BE2C (cell line): ENCODE measurements around the gene DNMBP.

ENCODE experiments used
- DNase-seq: peaks from one replicate; pipeline ENCODE4 v3.0.0-alpha.2; 2020
- H3K27me3 ChIP-seq: fragments of 250-450 bp; sonication (Bioruptor Pico); 2 replicates; pipeline ENCODE4 v1.5.1; 2020; ENCODE audit warnings: mild to moderate bottlenecking
- H3K36me3 ChIP-seq: fragments of 250-450 bp; sonication (Bioruptor Pico); 2 replicates; pipeline ENCODE4 v1.5.1; 2020; ENCODE audit warnings: mild to moderate bottlenecking
- H3K4me1 ChIP-seq: fragments of 250-450 bp; sonication (Bioruptor Pico); 2 replicates; pipeline ENCODE4 v1.5.1; 2020
- H3K4me3 ChIP-seq: 2 replicates; pipeline ENCODE4 v1.5.1; 2011; ENCODE audit warnings: low read depth, low read length
- H3K9me3 ChIP-seq: fragments of 250-450 bp; sonication (Bioruptor Pico); 2 replicates; pipeline ENCODE4 v1.5.1; 2020
- TF ChIP-seq, protein P1 (sequence below): IDR thresholded peaks from 2 replicates; pipeline ENCODE4 v1.5.1; 2012; ENCODE audit warnings: mild to moderate bottlenecking, low read depth, low read length

DNMBP gene

DNA sequence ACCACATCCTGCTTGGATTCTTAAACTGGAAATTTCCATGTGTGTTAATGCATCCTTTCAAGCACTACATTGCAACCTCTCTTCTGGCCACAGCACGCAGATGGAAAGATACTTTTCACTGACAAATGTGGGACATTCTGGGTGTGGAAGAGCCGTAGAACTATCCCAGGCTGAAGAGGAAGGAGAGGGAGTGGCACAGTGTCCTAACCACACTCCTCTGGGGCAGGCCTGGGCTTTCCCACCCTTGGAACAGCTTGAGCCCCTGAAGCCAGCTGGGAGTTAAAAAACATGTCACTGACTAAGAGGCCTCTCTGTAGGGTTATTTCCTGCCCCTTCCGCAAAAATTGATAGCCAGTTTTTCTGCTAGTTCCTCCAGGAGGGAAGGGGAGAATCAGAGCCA lies 34.0 kb upstream of the DNMBP start:
- TF ChIP-seq, protein P1, sequence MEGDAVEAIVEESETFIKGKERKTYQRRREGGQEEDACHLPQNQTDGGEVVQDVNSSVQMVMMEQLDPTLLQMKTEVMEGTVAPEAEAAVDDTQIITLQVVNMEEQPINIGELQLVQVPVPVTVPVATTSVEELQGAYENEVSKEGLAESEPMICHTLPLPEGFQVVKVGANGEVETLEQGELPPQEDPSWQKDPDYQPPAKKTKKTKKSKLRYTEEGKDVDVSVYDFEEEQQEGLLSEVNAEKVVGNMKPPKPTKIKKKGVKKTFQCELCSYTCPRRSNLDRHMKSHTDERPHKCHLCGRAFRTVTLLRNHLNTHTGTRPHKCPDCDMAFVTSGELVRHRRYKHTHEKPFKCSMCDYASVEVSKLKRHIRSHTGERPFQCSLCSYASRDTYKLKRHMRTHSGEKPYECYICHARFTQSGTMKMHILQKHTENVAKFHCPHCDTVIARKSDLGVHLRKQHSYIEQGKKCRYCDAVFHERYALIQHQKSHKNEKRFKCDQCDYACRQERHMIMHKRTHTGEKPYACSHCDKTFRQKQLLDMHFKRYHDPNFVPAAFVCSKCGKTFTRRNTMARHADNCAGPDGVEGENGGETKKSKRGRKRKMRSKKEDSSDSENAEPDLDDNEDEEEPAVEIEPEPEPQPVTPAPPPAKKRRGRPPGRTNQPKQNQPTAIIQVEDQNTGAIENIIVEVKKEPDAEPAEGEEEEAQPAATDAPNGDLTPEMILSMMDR: no peak
- Histone ChIP-seq H3K9me3 (no peaks in the 10 kb centered on the region), H3K4me3 (no peak overlapping the region), H3K27me3 (no peaks in the 10 kb centered on the region), H3K4me1 (no peaks in the 10 kb centered on the region), H3K36me3 (no peaks in the 10 kb centered on the region)
- DNase-seq: no peak

DNA sequence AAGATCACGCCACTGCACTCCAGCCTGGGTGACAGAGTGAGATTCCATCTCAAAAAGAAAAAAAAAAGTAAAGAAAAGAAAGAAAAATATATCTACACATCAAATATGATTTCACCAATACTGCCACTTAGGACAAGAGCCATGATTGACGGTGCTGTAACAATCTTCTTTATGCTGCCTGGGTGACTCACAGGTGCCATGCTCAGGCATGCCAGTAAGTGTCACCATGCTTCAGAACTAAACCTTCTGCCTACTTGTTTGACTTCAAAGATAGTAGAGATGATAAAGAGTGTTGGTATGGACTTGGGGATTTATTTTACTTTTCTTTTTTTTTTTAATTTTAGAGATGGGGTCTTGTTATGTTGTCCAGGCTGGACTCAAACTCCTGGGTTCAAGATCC lies 33.6 kb upstream of the DNMBP start:
- Histone ChIP-seq H3K27me3 (no peaks in the 10 kb centered on the region), H3K4me3 (no peak overlapping the region), H3K9me3 (no peaks in the 10 kb centered on the region), H3K36me3 (no peaks in the 10 kb centered on the region), H3K4me1 (no peaks in the 10 kb centered on the region)
- no peak for DNase-seq
- TF ChIP-seq, protein P1: no peak

DNA sequence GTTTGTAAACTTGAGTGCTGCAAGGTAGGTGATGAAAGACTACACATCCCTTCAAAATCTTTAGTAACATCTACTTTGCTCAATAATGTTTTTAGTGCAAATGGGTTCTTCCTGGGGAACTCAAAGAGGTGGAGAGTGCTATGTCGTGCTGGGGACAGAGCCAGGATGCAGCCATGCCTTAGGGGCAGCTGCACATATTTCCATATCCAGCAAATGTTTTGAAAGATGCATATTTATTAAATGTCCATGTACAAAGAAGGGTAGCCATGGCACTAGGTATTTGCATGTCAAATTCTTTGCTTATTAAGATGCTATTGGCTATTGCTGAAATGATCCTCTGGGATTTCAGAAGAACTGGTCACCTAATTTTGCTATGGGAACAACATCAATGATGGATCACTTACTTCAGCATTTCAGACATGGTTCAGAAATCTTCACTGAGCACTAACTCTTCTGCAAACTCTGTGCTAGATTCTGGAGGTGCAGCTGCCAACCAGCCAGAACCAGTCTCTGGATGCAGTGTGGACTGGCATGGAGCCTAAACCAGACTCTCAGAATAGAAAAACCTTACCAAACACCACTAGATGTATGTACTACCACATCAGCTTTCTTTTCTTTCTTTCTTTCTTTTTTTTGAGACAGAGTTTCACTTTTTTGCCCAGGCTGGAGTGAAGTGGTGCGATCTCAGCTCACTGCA lies 31.7 kb upstream of the DNMBP start:
- no peaks in the 10 kb centered on the region for H3K9me3 ChIP-seq
- no peaks in the 10 kb centered on the region for H3K27me3 ChIP-seq
- H3K36me3 ChIP-seq: no peaks in the 10 kb centered on the region
- H3K4me3 ChIP-seq: no peak overlapping the region
- no peak for DNase-seq
- no peaks in the 10 kb centered on the region for H3K4me1 ChIP-seq
- TF ChIP-seq, protein P1: no peak

DNA sequence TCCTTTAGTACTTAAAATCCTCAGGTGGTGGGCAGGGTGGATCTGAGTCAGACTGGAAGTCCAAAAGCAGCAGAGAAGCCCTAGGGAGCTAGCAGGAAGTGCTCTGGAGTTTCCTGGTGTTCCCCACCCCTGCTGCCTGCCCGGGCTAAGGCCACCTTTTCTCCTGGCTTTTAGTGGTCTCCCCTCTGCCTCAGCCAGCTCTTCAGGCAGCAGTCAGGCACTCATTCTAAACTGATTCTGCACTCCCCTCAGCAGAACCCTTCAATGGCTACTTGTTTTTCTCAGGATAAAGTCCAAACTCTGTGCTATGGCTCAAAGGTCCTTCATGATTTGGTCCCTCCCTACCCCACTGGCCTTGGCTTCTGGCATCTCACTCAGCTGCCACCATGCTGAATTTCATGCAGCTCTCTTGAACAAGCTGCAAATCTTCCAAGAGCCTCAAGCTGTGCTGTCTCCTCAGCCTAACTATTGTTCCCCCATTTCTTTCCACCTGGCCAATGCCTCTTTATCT lies 28.9 kb upstream of the DNMBP start:
- no peak for DNase-seq
- no peaks in the 10 kb centered on the region for H3K9me3 ChIP-seq
- H3K27me3 ChIP-seq: no peaks in the 10 kb centered on the region
- H3K4me3 ChIP-seq: no peak overlapping the region
- H3K36me3 ChIP-seq: no peaks in the 10 kb centered on the region
- H3K4me1 ChIP-seq: no peaks in the 10 kb centered on the region
- TF ChIP-seq, protein P1: no peak

DNA sequence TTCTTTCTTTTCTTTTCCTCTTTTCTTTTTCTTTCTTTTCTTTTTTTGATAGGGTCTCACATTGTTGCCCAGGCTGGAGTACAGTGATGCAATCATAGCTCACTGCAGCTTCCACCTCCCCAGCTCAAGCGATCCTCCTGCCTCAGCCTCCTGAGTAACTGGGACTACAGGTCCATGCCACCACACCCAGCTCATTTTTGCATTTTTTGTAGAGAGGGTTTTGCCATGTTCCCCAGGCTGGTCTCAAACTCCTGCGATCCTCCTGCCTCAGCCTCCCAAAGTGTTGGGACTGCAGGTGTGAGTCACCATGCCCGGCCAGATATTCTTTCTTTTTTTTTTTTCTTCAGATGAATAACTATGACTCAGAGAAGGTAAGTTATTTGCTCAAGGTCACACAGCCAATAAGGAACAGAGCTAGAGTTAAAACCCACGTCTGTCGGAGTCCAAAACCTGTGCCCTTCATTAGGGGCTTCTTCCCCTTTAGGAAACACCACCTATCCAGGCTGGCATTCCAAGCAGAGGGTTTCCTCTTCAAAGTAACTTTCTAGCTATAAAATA lies 28.1 kb upstream of the DNMBP start:
- H3K27me3 ChIP-seq: no peaks in the 10 kb centered on the region

More for the DNA sequence above, 28.1 kb upstream of the DNMBP start:
- no peak overlapping the region for H3K4me3 ChIP-seq
- TF ChIP-seq, protein P1: no peak
- H3K36me3 ChIP-seq: no peaks in the 10 kb centered on the region
- DNase-seq: no peak
- H3K4me1 ChIP-seq: no peaks in the 10 kb centered on the region
- no peaks in the 10 kb centered on the region for H3K9me3 ChIP-seq
